ENCODE results near the gene RAB27A. TPM values are rescaled to one million over a fixed set of nuclear protein-coding genes. Genes with fewer than 3 reads are reported as not detected.
A peak's percentile ranks its signal among the peaks of the same experiment; 100 is the strongest.

The RAB27A gene
- total and polyA plus RNA-seq, 9 of the 15 experiments (the other 6 are each of a cell fraction or from before 2014, with no cell fraction given) = 31.5 to 171 (median 80.4) TPM

DNA sequence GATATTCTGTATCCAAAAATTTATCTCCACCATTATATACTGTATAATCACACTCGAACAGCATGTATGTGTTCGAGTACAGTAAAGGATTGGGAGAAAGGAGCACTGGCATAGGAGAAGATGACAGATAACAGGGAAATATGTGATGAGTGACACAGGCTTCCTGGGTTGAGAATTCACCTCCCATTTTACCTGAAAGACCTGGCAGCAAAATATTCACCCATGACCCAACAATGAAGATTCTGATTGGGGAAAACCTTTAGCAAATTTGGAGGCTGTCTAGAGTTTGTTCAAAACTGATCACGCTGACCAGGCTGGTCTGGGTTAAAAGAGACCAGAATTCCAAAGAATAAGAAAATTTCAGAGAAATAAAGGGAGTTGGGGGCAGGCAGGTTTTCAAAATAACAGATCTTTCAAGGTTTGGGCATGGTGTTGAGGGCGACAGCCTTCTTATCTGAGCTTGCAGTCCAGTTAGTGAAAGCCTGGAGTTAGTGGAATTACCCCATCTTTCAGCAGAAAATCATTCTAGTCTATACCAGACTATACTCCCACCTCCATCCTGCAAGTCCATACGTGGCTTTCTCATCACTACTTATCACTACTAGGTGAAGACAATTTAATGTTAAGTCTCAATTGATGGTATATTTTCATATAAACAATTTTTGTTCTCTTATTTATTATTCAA, 50.0 kb downstream of the RAB27A start (continued):
- TF ChIP-seq ARID3A (IDR thresholded peaks at IDR 0.05; ENCODE audit: borderline replicate concordance, low read depth, low read length) (0 out of 2 replicates have a peak, but pooled peaks have one; percentile 61), MAZ (CRISPR knock-in tag; conservative IDR thresholded peaks at IDR 0.05 in 1 of 2, IDR thresholded peaks at IDR 0.05 in 1 of 2) (0 out of 4 replicates have a peak, but pooled peaks of 1 of the 2 experiments have one; percentile 23), JUND (IDR thresholded peaks at IDR 0.05; ENCODE audit: borderline replicate concordance, low read depth, low read length) (peak; percentile 62; the same call in 1 of the 2 replicates), JUND (tag; IDR thresholded peaks at IDR 0.05; ENCODE audit: borderline replicate concordance, low read depth, low read length) (peak; percentile 27; the same call in 1 of the 3 replicates)
- TF ChIP-seq, protein P1, sequence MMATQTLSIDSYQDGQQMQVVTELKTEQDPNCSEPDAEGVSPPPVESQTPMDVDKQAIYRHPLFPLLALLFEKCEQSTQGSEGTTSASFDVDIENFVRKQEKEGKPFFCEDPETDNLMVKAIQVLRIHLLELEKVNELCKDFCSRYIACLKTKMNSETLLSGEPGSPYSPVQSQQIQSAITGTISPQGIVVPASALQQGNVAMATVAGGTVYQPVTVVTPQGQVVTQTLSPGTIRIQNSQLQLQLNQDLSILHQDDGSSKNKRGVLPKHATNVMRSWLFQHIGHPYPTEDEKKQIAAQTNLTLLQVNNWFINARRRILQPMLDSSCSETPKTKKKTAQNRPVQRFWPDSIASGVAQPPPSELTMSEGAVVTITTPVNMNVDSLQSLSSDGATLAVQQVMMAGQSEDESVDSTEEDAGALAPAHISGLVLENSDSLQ (IDR thresholded peaks at IDR 0.05) = peak; percentile 73

- in situ Hi-C loops (cut with MboI) = no loop called here
- H3K9me1 ChIP-seq (ENCODE audit: control insufficient read depth, insufficient read depth, low read length) = no peaks in the 10 kb centered on the region
- H3K79me2 ChIP-seq (ENCODE audit: control insufficient read depth, insufficient read depth, low read length) = peaks cover 85% of the 10 kb centered on the region
- ATAC-seq (no peak), FAIRE-seq (no peak), DNase-seq (ENCODE audit: extremely low read depth in 1 of 4, low spot score in 3 of 4) (no peak)
- no peaks in the 10 kb centered on the region for H3K27me3 ChIP-seq (ENCODE audit: control insufficient read depth in 2 of 2, insufficient read depth in 2 of 2, low read length in 2 of 2)
- peak overlapping the region; percentile 43 for H3K4me2 ChIP-seq (ENCODE audit: insufficient read depth, low read length)
- peak overlapping the region; percentile 93 for H3K27ac ChIP-seq (ENCODE audit: extremely low read depth, low read depth, low read length)
- peak overlapping the region in 1 of 2 experiments; percentile 77; a peak in 2 of 4 replicates for H3K9ac ChIP-seq (ENCODE audit: insufficient read depth in 1 of 2, low read depth in 2 of 2, low read length in 2 of 2)
- 21% methylated on average over 2 of the region's 2 CpGs for whole genome bisulfite sequencing (ENCODE audit: insufficient coverage, low coverage, missing lambda C conversion rate)
- intact Hi-C loops (cut with micrococcal nuclease) = loop anchor here (5.0 kb wide), 1 partner anchor 168 kb away; the partner anchor contains the start of genes CCPG1 and PIERCE2
- H3K9me3 ChIP-seq (replicated peaks; ENCODE audit: control insufficient read depth, insufficient read depth, low read depth, low read length) = no peaks in the 10 kb centered on the region
- H3K4me1 ChIP-seq (replicated peaks in 1 of 2; ENCODE audit: control insufficient read depth in 2 of 2, insufficient read depth in 2 of 2, low read length in 2 of 2) = peaks cover 0 to 49% of the 10 kb centered on the region in 2 experiments; a peak in 3 of 5 replicates
- H3K4me3 ChIP-seq = no peak overlapping the region
- H4K20me1 ChIP-seq (replicated peaks; ENCODE audit: control insufficient read depth, insufficient read depth, low read length) = no peaks in the 10 kb centered on the region
- BruUV-seq (replicated peaks) = no TSS peak
- POLR2A ChIA-PET = interaction anchor here (2.8 kb wide), 1 partner anchor 10 kb away, joined by 11 read pairs; no protein-coding TSS in a partner anchor
- CTCF ChIA-PET (ENCODE audit: low intra/inter-chr PET ratio) = no interaction called here
- peaks cover 10% of the 10 kb centered on the region for H3K36me3 ChIP-seq (ENCODE audit: control insufficient read depth, insufficient read depth, low read length)
- no peak overlapping the region for H2AFZ ChIP-seq (ENCODE audit: low read depth, low read length)
- TF ChIP-seq KLF16 (IDR thresholded peaks at IDR 0.05) = peak; percentile 76; the same call in 1 of the 2 replicates
- TF ChIP-seq, protein P2, sequence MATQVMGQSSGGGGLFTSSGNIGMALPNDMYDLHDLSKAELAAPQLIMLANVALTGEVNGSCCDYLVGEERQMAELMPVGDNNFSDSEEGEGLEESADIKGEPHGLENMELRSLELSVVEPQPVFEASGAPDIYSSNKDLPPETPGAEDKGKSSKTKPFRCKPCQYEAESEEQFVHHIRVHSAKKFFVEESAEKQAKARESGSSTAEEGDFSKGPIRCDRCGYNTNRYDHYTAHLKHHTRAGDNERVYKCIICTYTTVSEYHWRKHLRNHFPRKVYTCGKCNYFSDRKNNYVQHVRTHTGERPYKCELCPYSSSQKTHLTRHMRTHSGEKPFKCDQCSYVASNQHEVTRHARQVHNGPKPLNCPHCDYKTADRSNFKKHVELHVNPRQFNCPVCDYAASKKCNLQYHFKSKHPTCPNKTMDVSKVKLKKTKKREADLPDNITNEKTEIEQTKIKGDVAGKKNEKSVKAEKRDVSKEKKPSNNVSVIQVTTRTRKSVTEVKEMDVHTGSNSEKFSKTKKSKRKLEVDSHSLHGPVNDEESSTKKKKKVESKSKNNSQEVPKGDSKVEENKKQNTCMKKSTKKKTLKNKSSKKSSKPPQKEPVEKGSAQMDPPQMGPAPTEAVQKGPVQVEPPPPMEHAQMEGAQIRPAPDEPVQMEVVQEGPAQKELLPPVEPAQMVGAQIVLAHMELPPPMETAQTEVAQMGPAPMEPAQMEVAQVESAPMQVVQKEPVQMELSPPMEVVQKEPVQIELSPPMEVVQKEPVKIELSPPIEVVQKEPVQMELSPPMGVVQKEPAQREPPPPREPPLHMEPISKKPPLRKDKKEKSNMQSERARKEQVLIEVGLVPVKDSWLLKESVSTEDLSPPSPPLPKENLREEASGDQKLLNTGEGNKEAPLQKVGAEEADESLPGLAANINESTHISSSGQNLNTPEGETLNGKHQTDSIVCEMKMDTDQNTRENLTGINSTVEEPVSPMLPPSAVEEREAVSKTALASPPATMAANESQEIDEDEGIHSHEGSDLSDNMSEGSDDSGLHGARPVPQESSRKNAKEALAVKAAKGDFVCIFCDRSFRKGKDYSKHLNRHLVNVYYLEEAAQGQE (IDR thresholded peaks at IDR 0.05; ENCODE audit: borderline replicate concordance) = peak; percentile 90
- TF ChIP-seq, protein P2 (CRISPR knock-in tag; IDR thresholded peaks at IDR 0.05; ENCODE audit: low read depth) = no peak
Measured at GRCh38 chr15:55238877-55239276, 50.7 kb downstream of the RAB27A start.
